Fibroblast of skin of right biceps (primary cell): Measurements from ENCODE around the gene BMP6.

Experiments
- DNase-seq: peaks from one replicate; pipeline ENCODE4 v3.0.0-alpha.2; 2013

Gene BMP6

GRCh38 chr6:7832904-7833750 is 107.2 kb downstream of the BMP6 start:
- DNase-seq, result no peak

GRCh38 chr6:7833751-7834070 is 107.8 kb downstream of the BMP6 start:
- no peak for DNase-seq

- DNase-seq, result no peak
These were observed 110.6 kb downstream of the BMP6 start for GRCh38 chr6:7836371-7837026.

GRCh38 chr6:7841781-7842468 is 116.0 kb downstream of the BMP6 start:
- DNase-seq, result peak; percentile 34

GRCh38 chr6:7846966-7847818 is 121.3 kb downstream of the BMP6 start:
- DNase-seq, result peak; percentile 56

- peak; percentile 3 for DNase-seq
These were observed 122.3 kb downstream of the BMP6 start for GRCh38 chr6:7848229-7848628.

- no peak for DNase-seq
These were observed 125.9 kb downstream of the BMP6 start for GRCh38 chr6:7851780-7852179.

GRCh38 chr6:7859591-7859990 is 133.7 kb downstream of the BMP6 start:
- no peak for DNase-seq

GRCh38 chr6:7865781-7866180 is 139.9 kb downstream of the BMP6 start:
- DNase-seq, result peak; percentile 60

- DNase-seq, result no peak
These were observed 140.6 kb downstream of the BMP6 start for GRCh38 chr6:7866526-7866925.

GRCh38 chr6:7868926-7869325 is 143.0 kb downstream of the BMP6 start:
- no peak for DNase-seq

- DNase-seq, result no peak
These were observed 152.6 kb downstream of the BMP6 start for GRCh38 chr6:7878401-7878964.

- no peak for DNase-seq
These were observed 153.1 kb downstream of the BMP6 start for GRCh38 chr6:7879043-7879442.

GRCh38 chr6:7879579-7879978 is 153.7 kb downstream of the BMP6 start:
- DNase-seq, result no peak

GRCh38 chr6:7879980-7880717 is 154.2 kb downstream of the BMP6 start:
- no peak for DNase-seq

GRCh38 chr6:7880718-7881107 is 154.8 kb downstream of the BMP6 start:
- no peak for DNase-seq

- DNase-seq, result peak; percentile 7
These were observed 156.0 kb downstream of the BMP6 start for GRCh38 chr6:7881765-7882500.

- no peak for DNase-seq
These were observed 156.8 kb downstream of the BMP6 start for GRCh38 chr6:7882505-7883257.

GRCh38 chr6:7883381-7883780 is 157.5 kb downstream of the BMP6 start:
- no peak for DNase-seq

- no peak for DNase-seq
These were observed 160.2 kb downstream of the BMP6 start for GRCh38 chr6:7886132-7886531.
